Activated CD4-positive, CD25-positive, alpha-beta regulatory T cell treated with anti-CD3 and anti-CD28 coated beads, Interleukin-2, amount 50 U/mL, for 16 hours (primary cell): ENCODE results near the gene IL22RA2.
"Not testable (repeated sequence)": the region's sequence is repeated elsewhere in the genome, so short reads cannot be mapped to it uniquely, and the experiment has no call there.

Experiments
- DNase-seq: peaks from one replicate; pipeline ENCODE4 v3.0.0-alpha.2; 2020; ENCODE audit warnings: low read depth, low spot score

The IL22RA2 gene

DNA sequence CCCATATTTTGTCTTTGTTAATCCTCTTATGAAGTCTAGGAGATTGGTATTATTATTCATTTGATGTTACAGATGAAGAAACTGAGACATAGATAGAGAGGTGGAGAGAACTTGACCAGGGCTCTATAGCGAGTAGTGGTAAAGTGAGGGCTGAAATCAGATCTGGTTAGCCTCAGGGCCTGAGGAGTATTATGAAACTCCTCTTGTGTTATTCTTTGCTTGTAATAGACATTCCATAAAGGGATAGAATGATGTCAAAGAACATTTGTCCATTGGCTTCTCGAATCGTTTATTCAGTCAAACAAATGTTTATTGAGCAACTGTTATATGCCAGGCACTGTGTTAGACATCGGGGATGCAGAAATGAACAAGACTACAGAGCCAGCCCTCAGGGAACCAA is at the start of gene IL22RA2:
Gene IL22RA2, minus strand, starts transcription at position 144 of the 400 bp plus-strand sequence. CDS start 11,895 bp downstream, outside the sequence.
- no peak for DNase-seq

DNA sequence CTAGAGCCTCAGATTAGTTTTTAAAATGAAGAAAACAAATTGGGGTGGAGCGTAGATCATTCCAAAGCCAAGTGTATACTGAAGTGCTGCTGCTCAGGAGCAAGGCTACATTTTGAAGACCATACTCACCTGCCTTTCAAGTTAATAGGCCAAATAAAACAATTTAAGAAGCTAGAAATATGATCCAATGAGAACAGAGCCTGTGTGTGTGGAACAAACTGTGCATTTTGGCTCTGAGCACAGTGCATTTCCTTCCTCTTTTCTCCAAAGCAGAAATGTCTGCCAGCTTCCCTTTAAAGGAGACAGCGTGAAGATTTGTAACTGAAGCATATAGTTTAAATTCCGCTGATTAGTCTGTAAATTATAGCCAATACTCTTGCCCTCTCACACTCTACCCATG is 48.9 kb upstream of the IL22RA2 start:
- DNase-seq, result no peak

- DNase-seq, result no peak
These were observed 46.3 kb upstream of the IL22RA2 start for GRCh38 chr6:137219664-137220252.

GRCh38 chr6:137218917-137219663 is 45.6 kb upstream of the IL22RA2 start, which contains the start of gene IFNGR1:
TSS of gene IFNGR1 (minus strand) at chr6:137219385. CDS start at chr6:137219327, 58 bp downstream.
- peak; percentile 77 for DNase-seq

DNA sequence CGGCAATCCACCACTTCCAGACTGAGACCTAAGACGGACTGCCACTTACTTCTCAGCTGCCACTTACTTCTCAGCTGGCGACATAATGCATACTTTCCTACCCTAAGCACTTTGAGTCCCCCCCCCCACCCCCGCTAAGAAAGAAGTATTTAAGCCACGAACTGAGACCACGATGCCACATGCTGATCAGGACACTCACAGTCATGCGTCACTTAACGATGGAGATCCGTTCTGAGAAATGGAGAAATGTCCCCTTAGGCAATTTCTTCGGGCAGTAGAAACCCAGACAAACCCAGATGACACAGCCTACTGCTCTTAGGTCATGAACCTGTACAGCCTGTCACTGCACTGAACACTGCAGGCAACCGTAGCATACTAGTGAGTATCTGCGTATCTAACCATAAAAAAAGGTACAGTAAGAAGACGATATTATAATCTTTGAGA is 45.1 kb upstream of the IL22RA2 start:
- DNase-seq, result no peak

- DNase-seq, result no peak
These were observed 44.5 kb upstream of the IL22RA2 start for GRCh38 chr6:137217801-137218472.

DNA sequence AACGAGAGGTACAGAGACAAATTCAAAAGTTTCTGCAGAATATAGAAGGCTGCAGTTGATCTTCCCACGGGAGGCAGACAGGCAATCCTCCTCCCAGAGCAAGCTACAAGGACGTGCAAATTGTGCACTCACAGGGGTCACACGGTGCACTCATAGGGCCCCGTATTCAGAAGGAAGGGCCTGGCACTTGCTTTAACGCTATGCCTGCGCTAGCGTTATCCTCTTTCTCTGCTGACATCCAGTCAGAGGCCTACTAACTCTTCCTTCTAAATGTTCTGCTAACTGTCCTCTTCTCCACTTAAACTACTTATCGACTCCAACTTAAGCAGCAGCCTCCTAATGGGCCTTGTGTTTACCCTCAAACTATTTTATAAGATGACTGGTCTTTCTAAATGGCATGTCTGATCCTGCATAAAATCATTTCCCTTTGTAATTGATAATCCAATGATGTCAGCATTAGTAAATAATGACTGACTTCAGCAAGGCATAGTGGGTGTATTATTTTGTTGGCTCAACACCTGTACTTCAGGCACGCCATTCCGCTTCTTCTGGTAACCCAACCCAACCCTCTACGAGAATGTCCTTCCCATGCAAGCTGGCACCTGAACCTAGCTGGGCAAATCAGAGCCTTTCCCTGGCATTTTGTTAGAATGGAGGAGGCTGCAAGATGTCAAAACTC is 43.6 kb upstream of the IL22RA2 start:
- DNase-seq, result no peak

DNA sequence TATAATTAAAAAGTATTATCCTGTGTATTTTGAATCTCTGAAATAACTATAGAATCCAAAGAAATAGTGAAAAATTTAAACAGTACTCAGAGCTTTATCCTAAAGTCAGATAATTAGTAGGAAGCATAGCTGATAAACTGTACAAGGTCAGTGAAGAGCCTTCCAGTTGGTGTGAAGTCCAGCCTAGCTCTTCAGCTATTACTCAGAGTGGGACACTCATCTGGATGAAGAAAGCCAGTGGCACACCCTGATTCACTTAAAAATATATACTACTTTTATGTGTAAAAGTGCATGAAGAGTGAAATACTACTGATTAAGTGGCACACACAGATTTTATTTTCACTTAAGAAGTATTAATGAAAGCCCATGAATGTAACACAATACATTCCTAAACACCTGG is 42.7 kb upstream of the IL22RA2 start:
- no peak for DNase-seq

DNA sequence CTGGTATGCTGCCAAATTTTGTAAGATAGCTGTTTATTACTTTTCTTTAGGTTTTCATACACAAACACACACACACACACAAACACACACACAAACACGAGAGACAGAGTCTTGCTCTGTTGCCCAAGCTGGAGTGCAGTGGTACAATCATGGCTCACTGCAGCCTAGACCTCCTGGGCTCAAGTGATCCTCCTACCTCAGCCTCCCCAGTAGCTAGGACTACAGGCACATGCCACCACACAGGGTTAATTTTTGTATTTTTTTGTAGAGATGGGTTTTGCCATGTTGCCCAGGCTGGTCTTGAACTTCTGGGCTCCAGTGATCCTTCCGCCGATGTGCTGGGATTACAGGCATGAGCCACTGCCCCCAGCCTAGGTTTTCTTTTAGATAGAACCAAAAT is 42.2 kb upstream of the IL22RA2 start:
- not testable (repeated sequence) for DNase-seq

DNA sequence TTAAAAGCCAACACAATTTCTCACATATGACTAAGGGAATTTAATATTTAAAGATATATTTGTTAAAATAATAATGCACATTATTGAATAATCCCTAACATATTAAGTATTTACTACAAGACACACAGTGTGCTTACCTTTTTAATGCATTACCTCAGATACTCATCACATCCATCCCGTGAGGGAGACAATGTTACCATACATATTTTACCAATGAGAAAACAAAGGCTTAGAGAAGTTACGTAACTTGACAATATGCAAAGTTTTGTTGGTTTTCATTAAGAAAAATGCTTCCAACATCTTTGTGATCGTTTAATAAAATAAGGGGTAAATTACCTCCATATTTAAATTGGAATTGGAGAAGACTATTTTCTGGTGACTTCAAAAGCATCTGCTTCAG is 41.5 kb upstream of the IL22RA2 start:
- DNase-seq, result no peak

- no peak for DNase-seq
These were observed 40.4 kb upstream of the IL22RA2 start for GRCh38 chr6:137213813-137214212.

- DNase-seq, result no peak
These were observed 39.9 kb upstream of the IL22RA2 start for GRCh38 chr6:137213331-137213740.

DNA sequence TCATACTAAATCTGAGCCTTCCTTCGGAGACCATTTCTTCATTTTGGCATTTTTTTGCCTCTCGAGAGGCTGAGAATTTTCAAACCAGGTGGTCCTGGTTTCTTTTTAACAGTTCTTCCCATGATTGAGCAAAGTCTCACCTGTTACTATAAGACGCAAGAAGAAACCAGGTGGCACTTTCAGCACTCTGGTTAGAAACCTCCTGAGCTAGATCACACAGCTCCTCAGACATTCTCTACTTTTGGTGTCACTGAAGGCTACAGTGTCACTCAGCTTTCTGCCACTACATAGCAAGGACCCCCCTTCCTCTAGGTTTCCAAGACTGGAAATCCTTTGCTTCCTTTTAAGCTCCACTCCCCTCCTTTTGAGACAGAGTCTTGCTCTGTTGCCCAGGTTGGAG is 38.5 kb upstream of the IL22RA2 start:
- DNase-seq, result no peak

DNA sequence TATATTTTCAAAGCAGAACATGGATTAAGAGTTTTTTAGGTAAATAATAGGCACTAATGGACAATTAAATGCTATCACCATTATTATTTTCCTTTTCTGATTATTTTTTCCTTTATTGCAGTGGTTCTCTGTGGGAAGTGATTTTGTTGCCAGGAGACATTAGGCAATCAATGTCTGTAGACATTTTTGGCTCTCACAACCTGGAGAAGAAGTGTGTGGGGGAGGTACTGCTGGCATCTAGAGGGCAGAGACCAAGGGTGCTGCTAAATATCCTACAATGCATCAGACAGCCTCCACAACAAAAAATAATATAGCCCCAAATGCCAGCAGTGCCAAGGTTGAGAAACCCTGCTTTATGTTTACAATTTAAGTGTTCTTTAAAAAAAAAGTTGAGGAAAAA is 37.5 kb upstream of the IL22RA2 start:
- no peak for DNase-seq

DNA sequence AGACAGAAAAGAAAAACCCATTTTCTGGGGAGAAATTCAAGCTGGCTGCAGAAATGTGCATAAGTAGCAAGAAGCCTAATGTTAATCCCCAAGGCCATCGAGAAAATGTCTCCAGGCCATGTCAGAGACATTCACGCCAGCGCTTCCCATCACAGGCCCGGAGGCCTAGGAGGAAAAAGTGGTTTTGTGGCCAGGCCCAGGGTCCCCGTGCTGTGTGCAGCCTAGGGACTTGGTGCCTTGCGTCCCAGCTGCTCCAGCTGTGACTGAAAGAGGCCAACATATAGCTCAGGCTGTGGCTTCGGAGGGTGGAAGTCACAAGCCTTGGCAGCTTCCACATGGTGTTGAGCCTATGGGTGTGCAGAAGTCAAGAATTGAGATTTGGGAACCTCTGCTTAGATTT is 34.8 kb upstream of the IL22RA2 start:
- no peak for DNase-seq

GRCh38 chr6:137207457-137207856 is 34.0 kb upstream of the IL22RA2 start:
- DNase-seq, result not testable (repeated sequence)

DNA sequence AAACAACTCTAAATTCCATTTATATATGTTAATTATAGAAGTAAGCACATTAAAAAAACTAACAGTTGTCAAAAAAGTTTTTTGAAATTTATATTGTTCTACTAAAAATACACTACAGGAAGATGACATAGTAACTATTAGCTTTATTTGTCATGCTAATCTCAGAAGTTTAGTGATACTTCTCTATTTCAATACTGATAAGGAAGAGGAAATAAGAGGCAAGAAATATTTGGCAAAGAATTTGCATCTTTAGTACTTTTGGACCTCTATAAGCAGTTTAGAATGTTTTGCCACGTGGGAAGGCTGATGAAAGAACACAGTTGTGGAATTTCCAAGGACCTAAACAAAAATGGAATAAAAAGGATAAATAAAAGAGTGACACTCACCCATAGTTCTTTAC is 33.1 kb upstream of the IL22RA2 start:
- no peak for DNase-seq

DNA sequence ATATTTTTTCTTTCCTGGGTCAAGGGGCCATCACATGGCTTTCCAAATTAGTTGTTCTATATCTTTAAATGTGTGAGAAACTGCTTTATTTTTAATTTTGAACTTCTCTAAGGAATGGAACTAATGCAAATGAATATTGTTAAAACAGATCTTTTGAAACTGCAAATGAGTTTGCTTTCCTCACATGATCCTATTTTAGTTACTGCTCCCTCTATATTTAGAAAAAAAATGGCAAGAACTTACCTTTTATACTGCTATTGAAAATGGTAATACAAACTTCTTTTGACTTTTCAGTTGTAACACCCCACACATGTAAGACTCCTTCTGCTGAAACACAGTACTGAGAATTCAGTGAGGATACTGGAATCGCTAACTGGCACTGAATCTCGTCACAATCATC is 29.8 kb upstream of the IL22RA2 start:
- DNase-seq, result no peak

DNA sequence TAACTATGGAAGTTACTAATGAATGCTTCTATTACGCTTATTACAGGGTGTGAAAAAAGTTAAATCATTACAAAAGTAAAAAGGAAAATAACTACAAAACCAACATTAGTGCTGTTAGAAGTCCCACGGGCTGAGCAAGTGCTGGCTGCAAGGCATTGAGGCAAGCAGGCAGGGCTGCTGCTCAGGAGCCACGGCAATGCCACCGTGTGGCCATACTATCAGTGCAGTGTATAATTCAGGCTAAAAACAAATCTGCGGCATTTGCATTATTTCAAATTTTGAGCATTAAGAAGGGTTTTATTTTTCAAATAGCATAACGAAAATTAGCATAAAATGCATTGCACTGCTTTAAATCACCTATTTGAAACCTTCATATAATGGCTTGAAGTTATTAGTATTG is 28.6 kb upstream of the IL22RA2 start:
- no peak for DNase-seq

- no peak for DNase-seq
These were observed 27.6 kb upstream of the IL22RA2 start for GRCh38 chr6:137201006-137201405.

DNA sequence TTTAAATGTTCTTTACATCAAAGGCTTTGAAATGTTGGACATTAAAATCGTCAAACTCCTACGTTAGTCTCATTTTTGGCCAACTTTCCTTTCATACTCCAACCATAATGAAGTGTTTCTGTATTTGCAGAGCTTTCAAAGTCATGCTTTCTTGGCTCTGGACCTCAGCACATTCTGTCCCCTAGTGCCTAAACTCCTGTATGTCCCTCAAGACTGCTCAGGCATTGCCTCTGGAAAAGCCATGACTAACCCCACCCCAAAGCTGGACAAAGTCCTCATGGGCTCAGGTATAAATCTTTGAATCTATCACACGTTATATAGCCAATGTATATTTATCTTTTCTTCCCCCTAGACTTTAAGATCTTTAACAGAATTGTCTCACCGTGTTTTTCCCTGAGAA is 26.8 kb upstream of the IL22RA2 start:
- no peak for DNase-seq
